AG10803 (cell line): ENCODE results near the gene ROBO1.

Experiments
- DNase-seq: peaks from one replicate; pipeline ENCODE4 v3.0.0; 2010; ENCODE audit warnings: low read depth
- H3K4me3 ChIP-seq: 2 replicates; pipeline ENCODE4 v1.5.1; 2011; ENCODE audit warnings: mild to moderate bottlenecking, low read length, control low read depth
- TF ChIP-seq, protein P1 (sequence below): conservative IDR thresholded peaks from 2 replicates; pipeline ENCODE4 v1.5.1; 2011; ENCODE audit warnings: mild to moderate bottlenecking, low read length, control low read depth, inconsistent platforms

The ROBO1 gene

DNA sequence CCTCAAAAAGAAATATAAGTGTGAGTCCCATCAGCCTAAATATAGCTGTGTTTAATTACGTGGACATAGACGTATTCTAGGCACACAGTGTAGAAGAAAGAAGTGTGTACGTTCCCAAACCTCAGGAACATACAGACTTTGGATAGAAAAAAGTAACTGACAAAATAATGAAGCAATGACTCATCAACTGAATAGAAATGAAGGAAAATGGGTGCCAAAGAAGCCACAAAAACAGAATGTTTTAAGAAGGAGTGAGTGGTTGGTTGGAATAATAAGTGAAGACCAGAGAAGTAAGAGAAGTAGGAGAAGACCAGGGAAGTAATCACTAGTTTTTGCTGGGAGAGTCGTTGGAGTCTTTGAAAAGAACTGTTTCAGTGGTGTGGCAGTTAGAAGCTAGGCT lies 518.1 kb downstream of the ROBO1 start:
- no peak overlapping the region for H3K4me3 ChIP-seq
- no peak for DNase-seq
- TF ChIP-seq, protein P1, sequence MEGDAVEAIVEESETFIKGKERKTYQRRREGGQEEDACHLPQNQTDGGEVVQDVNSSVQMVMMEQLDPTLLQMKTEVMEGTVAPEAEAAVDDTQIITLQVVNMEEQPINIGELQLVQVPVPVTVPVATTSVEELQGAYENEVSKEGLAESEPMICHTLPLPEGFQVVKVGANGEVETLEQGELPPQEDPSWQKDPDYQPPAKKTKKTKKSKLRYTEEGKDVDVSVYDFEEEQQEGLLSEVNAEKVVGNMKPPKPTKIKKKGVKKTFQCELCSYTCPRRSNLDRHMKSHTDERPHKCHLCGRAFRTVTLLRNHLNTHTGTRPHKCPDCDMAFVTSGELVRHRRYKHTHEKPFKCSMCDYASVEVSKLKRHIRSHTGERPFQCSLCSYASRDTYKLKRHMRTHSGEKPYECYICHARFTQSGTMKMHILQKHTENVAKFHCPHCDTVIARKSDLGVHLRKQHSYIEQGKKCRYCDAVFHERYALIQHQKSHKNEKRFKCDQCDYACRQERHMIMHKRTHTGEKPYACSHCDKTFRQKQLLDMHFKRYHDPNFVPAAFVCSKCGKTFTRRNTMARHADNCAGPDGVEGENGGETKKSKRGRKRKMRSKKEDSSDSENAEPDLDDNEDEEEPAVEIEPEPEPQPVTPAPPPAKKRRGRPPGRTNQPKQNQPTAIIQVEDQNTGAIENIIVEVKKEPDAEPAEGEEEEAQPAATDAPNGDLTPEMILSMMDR = no peak

DNA sequence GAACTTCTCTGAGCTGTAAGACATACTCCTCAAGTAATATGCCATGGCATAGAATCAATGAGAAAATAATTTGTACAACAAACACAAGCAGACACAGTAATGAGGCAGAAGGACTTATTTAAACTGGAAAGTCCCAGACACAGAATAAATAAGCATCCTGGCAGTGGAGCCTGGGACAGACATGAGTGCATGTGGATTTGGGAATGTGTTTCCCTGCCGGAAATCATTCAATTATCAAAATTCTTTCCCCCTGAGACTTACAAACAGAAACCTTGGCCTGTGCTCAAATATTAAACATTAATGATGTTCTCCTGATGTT lies 520.1 kb downstream of the ROBO1 start:
- TF ChIP-seq, protein P1 = no peak
- DNase-seq = peak; percentile 53
- no peak overlapping the region for H3K4me3 ChIP-seq

DNA sequence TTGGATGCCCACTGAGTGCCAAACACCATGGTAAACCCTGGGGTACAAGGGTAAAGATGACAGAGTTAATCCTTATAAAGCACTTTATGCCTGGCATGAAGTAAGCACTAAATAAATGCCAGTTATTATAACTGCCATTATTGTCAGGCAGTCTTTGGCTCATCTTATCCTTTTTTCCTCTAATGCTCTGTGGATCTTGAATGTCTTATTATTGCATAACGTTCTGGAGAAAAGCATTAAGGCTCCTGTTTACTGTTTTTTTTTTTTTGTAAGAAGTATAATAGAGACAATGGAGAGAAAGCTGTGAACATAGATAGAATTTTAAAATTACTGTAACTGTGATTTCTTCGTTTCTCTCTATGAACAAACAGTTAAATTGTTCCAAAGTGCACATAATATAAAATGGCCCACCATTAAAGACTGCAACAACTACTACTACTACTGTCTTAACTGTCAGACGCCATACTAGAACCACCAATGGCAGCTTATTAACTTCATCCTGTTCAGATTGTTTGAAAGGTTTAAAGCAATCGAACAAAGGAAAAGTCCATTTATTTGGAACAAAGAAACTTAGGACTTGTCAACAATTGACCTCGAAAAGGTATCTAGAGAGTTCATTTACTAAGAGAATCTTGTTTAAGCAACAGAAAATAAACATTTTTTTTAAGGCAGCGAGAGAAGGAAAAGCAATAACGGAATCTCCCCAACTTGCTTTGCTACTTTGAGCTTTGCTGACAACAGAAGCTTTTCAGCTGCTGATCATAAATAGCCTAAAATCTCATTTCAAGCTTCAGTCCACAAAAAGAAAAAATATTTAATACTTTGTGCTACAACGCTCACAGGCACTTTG lies 520.7 kb downstream of the ROBO1 start:
- H3K4me3 ChIP-seq = no peak overlapping the region
- TF ChIP-seq, protein P1 = no peak
- no peak for DNase-seq

DNA sequence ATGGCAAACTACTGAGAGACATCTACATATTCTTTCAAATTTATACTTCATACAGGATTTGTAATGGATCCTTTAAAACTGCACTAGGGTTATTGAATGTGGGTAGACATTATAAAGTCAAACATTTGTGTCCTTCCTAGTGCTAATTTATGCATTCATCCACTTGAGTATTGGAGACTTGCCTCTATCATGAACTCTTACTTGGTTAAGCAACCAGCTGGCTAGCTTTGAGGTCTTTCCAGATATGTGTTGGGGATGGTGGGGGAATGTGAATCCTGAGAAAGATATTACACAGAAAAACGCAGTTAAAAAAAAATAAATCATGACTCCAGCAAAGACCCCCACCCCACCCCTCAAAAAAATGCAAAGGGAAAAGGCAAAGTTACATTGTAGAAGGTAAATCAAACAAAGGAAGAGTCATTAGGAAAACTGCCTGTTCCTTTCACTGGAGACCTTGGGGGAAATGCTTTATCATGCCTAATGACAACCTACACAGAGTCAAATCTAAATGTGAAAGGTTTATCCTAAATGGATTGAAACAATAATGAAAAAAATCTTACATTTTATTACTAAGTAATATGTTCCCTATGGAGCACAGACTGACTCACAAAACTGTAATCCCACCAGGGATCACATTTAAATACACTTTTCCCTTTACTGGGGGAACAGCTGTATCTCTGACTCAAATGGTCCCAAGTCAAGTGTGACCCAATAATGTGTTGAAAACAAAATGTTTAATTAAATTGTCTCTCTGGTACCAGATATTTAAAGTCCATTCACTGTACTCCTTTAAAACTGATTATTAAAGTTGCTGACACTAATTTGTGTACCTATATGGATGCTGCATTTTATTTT lies 522.3 kb downstream of the ROBO1 start:
- DNase-seq = no peak
- TF ChIP-seq, protein P1 = no peak
- H3K4me3 ChIP-seq = no peak overlapping the region

DNA sequence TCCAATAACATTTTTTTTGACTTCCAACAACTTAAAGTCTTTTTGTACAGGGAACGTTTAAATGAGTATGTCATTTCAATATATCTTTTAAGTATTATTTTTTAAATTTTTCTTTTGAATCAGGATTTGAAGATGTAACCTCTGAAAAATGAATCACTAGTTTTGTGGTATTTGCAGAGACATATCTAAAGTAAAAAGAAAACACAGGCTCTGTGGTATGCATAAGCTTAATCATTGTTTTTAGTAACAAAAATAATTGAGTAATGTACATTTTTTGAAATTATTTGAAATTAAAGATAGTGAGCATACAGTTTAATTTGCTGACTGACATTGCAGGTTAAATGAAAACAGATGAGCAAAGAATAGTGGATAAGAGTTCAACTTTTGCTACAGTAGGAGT lies 531.3 kb downstream of the ROBO1 start:
- TF ChIP-seq, protein P1 = no peak
- H3K4me3 ChIP-seq = no peak overlapping the region
- DNase-seq = no peak

DNA sequence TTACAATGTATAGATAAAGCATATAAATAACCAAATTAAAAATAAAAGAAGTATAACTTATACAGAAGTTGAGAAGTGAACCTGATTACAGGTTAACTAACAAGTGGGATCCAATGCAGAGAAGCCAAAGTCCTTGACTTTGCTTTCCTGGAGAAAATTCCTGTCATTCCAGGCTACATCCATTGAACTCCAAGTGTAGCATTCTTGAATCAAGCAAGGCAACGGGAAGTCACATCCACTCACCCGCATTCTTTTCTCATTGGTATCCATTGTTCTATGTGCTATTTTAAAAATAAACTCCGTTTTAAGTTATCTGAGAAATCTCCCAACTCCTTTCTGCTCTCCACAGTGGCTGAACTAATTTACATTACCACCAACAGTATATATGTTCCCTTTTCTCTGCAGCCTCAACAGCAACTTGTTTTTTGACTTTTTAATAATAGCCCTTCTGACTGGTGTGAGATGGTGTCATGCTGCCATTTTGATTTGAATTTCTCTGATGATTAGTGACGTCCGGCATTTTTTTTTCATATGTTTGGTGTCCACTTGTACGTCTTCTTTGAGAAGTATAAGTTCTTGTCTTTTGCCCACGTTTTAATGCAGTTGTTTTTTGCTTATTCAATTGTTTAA lies 534.3 kb downstream of the ROBO1 start:
- no peak for DNase-seq
- H3K4me3 ChIP-seq = no peak overlapping the region
- TF ChIP-seq, protein P1 = no peak
